GM12865 (cell line): ENCODE data around the gene BEND5.

Experiments used
- DNase-seq: peaks from one replicate; pipeline ENCODE4 v3.0.0; 2010; ENCODE audit warnings: low read depth
- H3K4me3 ChIP-seq: 2 replicates; pipeline ENCODE4 v1.5.1; 2011; ENCODE audit warnings: mild to moderate bottlenecking, low read depth, low read length, control low read depth
- CTCF ChIP-seq: IDR thresholded peaks from 2 replicates; pipeline ENCODE4 v1.5.1; 2011; ENCODE audit warnings: low read length, control low read depth, low read depth, inconsistent platforms; ENCODE audit not compliant: insufficient read depth; ENCODE audit errors: missing control alignments

BEND5 gene

GRCh38 chr1:48717082-48717481 lies 59.6 kb downstream of the BEND5 start:
- DNase-seq: no peak
- no peak for TF ChIP-seq CTCF
- H3K4me3 ChIP-seq: no peak overlapping the region

GRCh38 chr1:48715921-48716320 lies 60.8 kb downstream of the BEND5 start:
- DNase-seq: no peak
- no peak overlapping the region for H3K4me3 ChIP-seq
- no peak for TF ChIP-seq CTCF

GRCh38 chr1:48710915-48711314 lies 65.8 kb downstream of the BEND5 start:
- no peak for DNase-seq
- TF ChIP-seq CTCF: no peak

GRCh38 chr1:48710318-48710717 lies 66.4 kb downstream of the BEND5 start:
- H3K4me3 ChIP-seq: no peak overlapping the region
- DNase-seq: no peak
- no peak for TF ChIP-seq CTCF

More at GRCh38 chr1:48710915-48711314, 65.8 kb downstream of the BEND5 start:
- H3K4me3 ChIP-seq: no peak overlapping the region

DNA sequence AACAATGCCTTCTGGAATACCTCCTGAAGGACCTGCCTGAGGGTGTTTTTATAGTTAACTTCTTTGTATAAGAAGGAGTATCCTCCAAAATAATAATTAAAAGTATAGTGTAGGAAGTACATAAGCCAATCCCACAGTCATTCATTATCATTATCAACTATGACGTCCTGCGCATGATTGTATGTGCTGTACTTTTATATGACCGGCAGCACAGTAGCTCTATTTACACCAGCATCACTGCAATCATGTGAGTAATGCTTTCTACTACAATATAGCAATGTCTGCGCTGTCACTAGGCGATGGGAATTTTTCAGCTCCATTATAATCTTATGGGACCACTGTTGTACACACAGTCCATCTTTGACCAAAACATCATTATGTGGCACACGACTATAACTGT lies 72.0 kb downstream of the BEND5 start:
- H3K4me3 ChIP-seq: no peak overlapping the region
- DNase-seq: no peak
- TF ChIP-seq CTCF: no peak

- DNase-seq: no peak
- H3K4me3 ChIP-seq: no peak overlapping the region
- TF ChIP-seq CTCF: no peak
These were observed 75.2 kb downstream of the BEND5 start for GRCh38 chr1:48701445-48701844.

- peak; percentile 47 for DNase-seq
- TF ChIP-seq CTCF: peak; percentile 90
- no peak overlapping the region for H3K4me3 ChIP-seq
These were observed 79.5 kb downstream of the BEND5 start for GRCh38 chr1:48697066-48697707.
